SIG-M5 treated with dmso at 0.1 percent for 504 hours (cell line): ENCODE data around the gene FAM107B.
"Not testable (repeated sequence)": the region's sequence is repeated elsewhere in the genome, so short reads cannot be mapped to it uniquely, and the experiment has no call there.

Experiments used
- DNase-seq: peaks from one replicate; lab custom pipeline; 2025; ENCODE audit not compliant: unreplicated experiment; lab: John Stamatoyannopoulos, UW

FAM107B gene

GRCh38 chr10:14774797-14775196 lies at the start of gene FAM107B:
TSS of gene FAM107B (minus strand) at chr10:14774897. CDS start at chr10:14774663, 234 bp downstream.
- no peak for DNase-seq

DNA sequence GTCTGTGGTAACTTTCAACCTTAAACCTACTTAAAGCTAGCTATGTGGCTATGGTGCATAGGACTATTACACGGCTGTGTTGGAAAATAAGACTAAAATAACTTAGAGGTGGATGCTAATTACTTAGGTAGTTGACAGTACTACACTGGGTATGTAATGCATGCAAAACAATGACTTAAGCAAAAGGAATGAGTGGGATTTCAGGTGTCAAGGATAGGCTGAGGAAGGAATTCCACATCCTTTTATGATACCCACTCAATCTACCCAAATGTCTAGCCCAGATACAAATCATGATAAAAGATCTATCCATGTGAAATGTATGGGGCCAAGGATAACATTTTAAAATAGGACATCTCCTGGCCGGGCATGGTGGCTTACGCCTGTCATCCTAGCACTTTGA lies 49.3 kb upstream of the FAM107B start:
- no peak for DNase-seq

GRCh38 chr10:14822879-14823755 lies 48.4 kb upstream of the FAM107B start:
- DNase-seq: peak; percentile 57

- no peak for DNase-seq
These were observed 47.1 kb upstream of the FAM107B start for GRCh38 chr10:14821635-14822375.

- DNase-seq: no peak
These were observed 46.1 kb upstream of the FAM107B start for GRCh38 chr10:14820775-14821154.

GRCh38 chr10:14820010-14820774 lies 45.5 kb upstream of the FAM107B start:
- no peak for DNase-seq

GRCh38 chr10:14816717-14817116 lies 42.0 kb upstream of the FAM107B start:
- DNase-seq: not testable (repeated sequence)

DNA sequence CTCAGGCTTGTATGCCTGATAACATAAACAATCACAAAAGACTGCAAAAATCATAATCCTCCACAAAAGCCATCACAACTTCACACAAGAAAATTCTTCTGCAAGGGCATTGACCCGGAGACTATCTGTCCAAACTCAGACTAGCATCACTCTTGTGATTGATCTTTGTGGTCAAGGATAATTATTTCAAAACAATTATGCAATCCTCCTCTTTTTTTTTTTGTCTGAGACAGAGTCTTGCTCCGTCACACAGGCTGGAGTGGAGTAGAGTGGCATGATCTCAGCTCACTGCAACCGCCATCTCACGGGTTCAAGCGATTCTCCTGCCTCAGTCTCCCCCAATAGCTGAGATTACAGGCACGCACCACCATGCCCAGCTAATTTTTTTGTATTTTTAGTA lies 41.0 kb upstream of the FAM107B start:
- no peak for DNase-seq

DNA sequence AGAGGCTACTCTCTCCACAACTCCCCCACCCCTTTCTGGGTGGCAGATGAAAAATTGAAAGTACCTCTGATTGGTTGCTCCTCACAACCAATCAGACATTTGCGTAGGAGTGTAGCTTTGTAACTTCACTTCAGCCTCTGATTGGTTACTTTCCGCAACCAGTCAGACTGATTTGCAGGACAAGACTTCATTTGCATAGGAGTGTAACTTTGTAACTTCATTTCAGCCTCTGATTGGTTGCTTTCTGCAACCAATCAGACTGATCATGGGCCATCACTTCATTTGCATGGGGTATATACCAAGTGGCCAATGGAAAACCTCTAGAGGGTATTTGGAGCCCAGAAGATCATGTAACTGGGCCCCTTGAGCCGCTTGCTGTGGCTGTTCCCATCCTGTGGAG lies 37.6 kb upstream of the FAM107B start:
- DNase-seq: no peak

DNA sequence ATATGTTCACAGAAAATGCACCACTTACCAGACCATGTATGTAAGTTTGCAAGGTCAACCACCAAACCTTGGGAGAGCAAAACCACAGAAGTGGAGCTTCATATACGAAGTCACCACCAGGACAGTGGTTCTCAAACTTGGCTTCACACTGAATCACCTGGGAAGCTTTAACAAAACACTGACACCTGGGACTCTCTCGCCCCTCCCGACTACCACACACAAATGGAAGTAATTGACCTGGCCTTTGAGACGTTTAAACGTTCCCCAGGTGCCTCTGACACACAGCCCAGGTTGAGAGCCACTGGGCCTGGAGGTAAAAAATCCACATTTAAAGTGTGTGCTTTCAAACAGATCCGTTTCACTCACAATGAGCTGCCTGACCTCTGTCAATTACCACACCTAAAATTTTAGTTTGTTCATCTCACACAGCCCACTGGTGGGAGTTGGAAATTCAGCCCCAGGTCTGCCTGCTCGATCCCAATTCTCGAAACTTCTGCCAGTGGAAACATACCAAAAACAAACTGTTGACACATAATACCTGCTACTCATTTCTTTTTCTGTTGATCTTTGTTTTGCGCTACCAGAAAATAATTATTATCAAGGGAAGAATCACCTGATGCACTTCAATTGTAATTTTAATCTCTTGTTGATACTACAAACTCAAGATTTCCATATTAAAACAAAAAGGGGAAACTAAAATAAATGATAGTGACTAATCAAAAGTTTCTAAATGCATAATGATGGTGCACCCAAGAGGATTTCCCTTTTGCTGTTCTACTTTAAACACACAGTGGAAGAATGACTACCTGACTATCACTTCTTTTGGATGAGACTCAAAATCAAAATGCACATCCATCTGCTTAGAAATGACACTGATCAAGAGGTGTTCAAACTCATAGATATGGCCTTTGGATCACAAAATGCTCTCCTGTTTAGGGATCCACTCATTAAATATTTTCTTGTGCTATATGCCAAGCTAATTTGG lies 36.6 kb upstream of the FAM107B start:
- DNase-seq: no peak

DNA sequence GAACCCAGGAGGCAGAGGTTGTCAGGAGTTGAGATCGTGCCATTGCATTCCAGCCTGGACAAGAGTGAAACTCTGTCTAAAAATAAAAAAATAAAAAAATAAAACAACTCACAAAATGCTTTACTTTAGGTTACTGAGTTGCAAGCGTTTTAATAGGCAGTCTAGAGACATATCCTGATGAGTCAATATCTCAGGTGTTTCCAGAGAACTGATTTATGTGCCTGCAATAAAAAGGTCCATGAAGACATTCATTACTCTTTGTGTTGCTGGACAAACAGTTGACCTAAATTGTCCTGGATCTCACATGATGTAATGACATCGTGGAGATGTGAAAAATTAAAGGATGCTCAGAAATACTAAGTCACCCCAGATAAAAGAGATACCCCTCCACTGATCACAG lies 31.6 kb upstream of the FAM107B start:
- DNase-seq: no peak

GRCh38 chr10:14803827-14804226 lies 29.1 kb upstream of the FAM107B start:
- DNase-seq: no peak

DNA sequence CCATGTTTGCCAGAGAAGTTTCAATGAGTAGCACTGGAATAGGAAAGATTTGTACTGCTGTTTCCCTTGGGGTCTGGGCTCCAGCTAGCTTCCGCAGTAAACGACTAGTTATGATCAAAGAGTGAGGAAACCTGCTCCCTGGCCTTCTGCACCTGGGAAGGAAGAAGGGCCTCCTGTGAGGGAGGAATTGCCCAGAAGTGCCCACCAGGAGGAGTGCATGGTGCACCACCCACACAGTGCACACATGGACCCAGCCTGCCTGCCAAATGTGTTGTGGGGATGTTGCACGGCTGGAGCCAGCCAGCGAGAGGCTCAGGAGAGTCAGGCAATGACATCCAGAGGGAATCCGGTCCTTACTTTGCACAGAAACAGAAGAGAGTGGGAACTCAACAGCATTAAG lies 27.0 kb upstream of the FAM107B start:
- no peak for DNase-seq

- DNase-seq: no peak
These were observed 25.7 kb upstream of the FAM107B start for GRCh38 chr10:14800397-14800796.

- DNase-seq: no peak
These were observed 23.9 kb upstream of the FAM107B start for GRCh38 chr10:14798636-14799035.

DNA sequence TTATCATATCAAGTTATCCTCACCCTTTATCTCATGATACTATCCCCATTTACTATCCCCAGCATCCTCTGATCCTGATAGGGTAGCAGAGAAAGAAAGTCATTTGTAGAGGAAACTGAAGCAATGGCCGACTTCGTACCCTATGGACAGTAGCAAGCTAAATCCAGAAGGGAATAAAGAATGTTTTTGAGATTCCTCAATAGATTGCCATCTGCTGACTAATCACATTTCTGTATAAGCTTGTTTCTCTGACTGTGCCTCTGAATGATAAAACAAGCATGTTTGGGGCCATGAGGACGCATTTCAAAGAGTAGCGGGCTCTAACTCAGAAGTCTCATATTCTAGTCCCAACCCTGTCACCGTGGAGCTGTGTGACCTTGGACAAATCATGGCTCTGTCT lies 13.2 kb upstream of the FAM107B start:
- DNase-seq: no peak

DNA sequence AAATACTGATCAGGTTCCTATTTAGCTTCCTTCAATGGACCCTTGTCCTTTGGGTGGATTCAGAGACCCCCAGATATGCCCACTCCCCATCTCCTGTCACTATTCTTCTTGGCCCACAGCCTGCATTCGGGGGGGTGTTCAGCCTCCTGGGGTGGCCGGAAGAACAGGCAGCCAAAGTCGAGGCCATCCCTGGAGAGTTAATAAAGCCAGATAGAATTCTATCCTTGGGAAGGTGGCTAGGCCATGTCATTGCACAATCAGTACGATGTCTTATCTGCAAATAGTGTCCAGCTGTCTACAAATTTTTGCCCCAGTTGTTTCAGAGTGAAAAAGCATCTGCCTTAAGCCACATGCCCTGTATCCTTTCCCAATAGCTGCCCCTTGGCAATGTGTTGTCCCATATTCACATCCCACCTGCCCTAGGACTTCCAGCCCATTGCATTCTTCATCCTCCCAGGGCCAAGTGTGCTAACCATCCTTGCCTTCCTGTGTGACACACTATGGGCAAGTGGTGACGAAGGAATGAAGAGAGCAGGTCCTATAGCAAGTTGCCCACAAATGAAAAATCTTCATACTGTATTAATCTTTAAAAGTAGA lies 9.9 kb upstream of the FAM107B start:
- DNase-seq: no peak

- no peak for DNase-seq
These were observed 8.1 kb upstream of the FAM107B start for GRCh38 chr10:14782691-14783363.

- DNase-seq: no peak
These were observed 7.1 kb upstream of the FAM107B start for GRCh38 chr10:14781763-14782162.
